Caco-2 (cell line): ENCODE measurements around the gene WASF3. TPM values are rescaled to one million over a fixed set of nuclear protein-coding genes. Genes with fewer than 3 reads are reported as not detected.

Experiments used
- BruUV-seq: library from RNA; stranded (reverse); fragments of 400-500 nt; replicated peaks from 2 replicates; lab custom pipeline; 2021; lab: Mats Ljungman, UMichigan
- CTCF ChIA-PET: fragments of 300-600 bp; sonication (Branson Sonifier 250); formaldehyde crosslinking; loops from one replicate; lab custom pipeline; 2022; ENCODE audit warnings: antibody characterized with exemption; lab: Charles Lee
- POLR2A ChIA-PET: fragments of 300-600 bp; sonication (Branson Sonifier 250); formaldehyde crosslinking; loops from one replicate; lab custom pipeline; 2022; ENCODE audit warnings: antibody characterized with exemption; lab: Charles Lee
- DNase-seq, 2 experiments: peaks; one replicate each; pipeline versions ENCODE4 v3.0.0 to v3.0.0-alpha.2; 2020 to 2022
- H3K27me3 ChIP-seq: replicated peaks from 2 replicates; pipeline ENCODE4 v1.6.0; 2011; ENCODE audit warnings: low read length; ENCODE audit not compliant: control insufficient read depth, insufficient read depth
- H3K36me3 ChIP-seq: 2 replicates; pipeline ENCODE4 v1.5.1; 2011; ENCODE audit warnings: low read length; ENCODE audit not compliant: control insufficient read depth, insufficient read depth
- H3K4me1 ChIP-seq: fragments of 250-450 bp; sonication (Bioruptor Pico); 2 replicates; pipeline ENCODE4 v1.5.1; 2020; ENCODE audit warnings: mild to moderate bottlenecking
- H3K4me3 ChIP-seq: 2 replicates; pipeline ENCODE4 v1.5.1; 2011; ENCODE audit warnings: low read depth, mild to moderate bottlenecking, control low read depth, low read length
- H3K9me3 ChIP-seq: fragments of 250-450 bp; sonication (Bioruptor Pico); 2 replicates; pipeline ENCODE4 v1.5.1; 2020; ENCODE audit warnings: mild to moderate bottlenecking, moderate library complexity
- H3K27ac Mint-ChIP-seq: one replicate; pipeline ENCODE4 v1.8.0; 2022; ENCODE audit warnings: mixed read lengths; ENCODE audit not compliant: unreplicated experiment
- H3K27me3 Mint-ChIP-seq: one replicate; pipeline ENCODE4 v1.8.0; 2022; ENCODE audit warnings: mixed read lengths; ENCODE audit not compliant: insufficient read depth, unreplicated experiment
- H3K36me3 Mint-ChIP-seq: one replicate; pipeline ENCODE4 v1.8.0; 2022; ENCODE audit warnings: mild to moderate bottlenecking, mixed read lengths; ENCODE audit not compliant: insufficient read depth, unreplicated experiment
- H3K4me1 Mint-ChIP-seq: one replicate; pipeline ENCODE4 v1.8.0; 2022; ENCODE audit warnings: low read depth, mixed read lengths; ENCODE audit not compliant: unreplicated experiment
- H3K4me3 Mint-ChIP-seq: one replicate; pipeline ENCODE4 v1.8.0; 2022; ENCODE audit warnings: mild to moderate bottlenecking, moderate library complexity, mixed read lengths; ENCODE audit not compliant: unreplicated experiment
- H3K9me3 Mint-ChIP-seq: one replicate; pipeline ENCODE4 v1.8.0; 2022; ENCODE audit warnings: mixed read lengths; ENCODE audit not compliant: unreplicated experiment
- CTCF ChIP-seq, 2 experiments: fragments of 200-600 bp in 1 of 2; IDR thresholded peaks; 1 replicate in 1 of 2; 2 replicates in 1 of 2; pipeline versions ENCODE4 v1.5.1 to v1.8.0; 2011 to 2022; ENCODE audit warnings: antibody characterized with exemption in 1 of 2, control low read depth in 1 of 2, inconsistent platforms in 1 of 2, low read depth in 1 of 2, low read length in 1 of 2, mild to moderate bottlenecking in 1 of 2, moderate library complexity in 1 of 2; ENCODE audit not compliant: insufficient read depth in 1 of 2, severe bottlenecking in 1 of 2, unreplicated experiment in 1 of 2
- intact Hi-C: fragments of 100-400 bp; cut with micrococcal nuclease; formaldehyde crosslinking; loops from one replicate; pipeline ENCODE4 v1.10.0; 2022; ENCODE audit not compliant: unreplicated experiment
- total RNA-seq: library from RNA; stranded (reverse); gene quantifications from 2 replicates; pipeline ENCODE4 v1.2.3, GENCODE V29; 2022

Gene WASF3
- total RNA-seq, 1 experiment from 2014 or later = not detected

DNA sequence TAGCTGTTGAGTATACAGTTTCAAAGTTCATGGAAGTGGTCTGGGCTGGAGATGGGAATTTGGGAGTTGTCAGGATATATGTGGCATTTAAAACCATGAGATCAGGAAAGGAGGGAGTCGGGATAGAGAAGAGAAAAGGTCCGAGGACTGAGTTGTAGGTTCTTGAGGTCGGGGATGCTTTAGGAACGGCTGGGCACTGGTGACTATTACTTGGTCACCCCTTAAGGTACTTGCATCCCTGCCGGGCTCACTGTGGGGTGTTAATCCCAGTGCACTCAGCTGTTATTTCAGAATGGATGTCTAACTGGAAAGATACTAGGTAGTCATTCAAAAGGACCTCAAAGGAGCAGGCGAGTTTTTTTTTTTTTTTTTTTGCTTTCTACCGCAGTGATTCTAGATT, 34.2 kb downstream of the WASF3 start:
- peaks cover 3% of the 10 kb centered on the region for H3K9me3 ChIP-seq
- intact Hi-C loops = no loop called here
- Mint-ChIP-seq H3K9me3 (peaks cover 4% of the 10 kb centered on the region), H3K4me3 (no peak overlapping the region), H3K4me1 (peaks cover 9% of the 10 kb centered on the region), H3K27ac (no peak overlapping the region), H3K36me3 (no peaks in the 10 kb centered on the region), H3K27me3 (peaks cover 29% of the 10 kb centered on the region)
- H3K4me3 ChIP-seq = no peak overlapping the region
- BruUV-seq = no TSS peak
- H3K4me1 ChIP-seq = no peaks in the 10 kb centered on the region
- no peak for TF ChIP-seq CTCF (IDR thresholded peaks at IDR 0.05; ENCODE audit: insufficient read depth in 1 of 2, low read depth in 1 of 2, low read length in 1 of 2, severe bottlenecking in 1 of 2, unreplicated experiment in 1 of 2)
- no peaks in the 10 kb centered on the region for H3K36me3 ChIP-seq
- ChIA-PET CTCF (interaction anchor here (1.0 kb wide), 1 partner anchor 107 kb away, joined by 4 read pairs; no protein-coding TSS in a partner anchor), POLR2A (no interaction called here)
- no peaks in the 10 kb centered on the region for H3K27me3 ChIP-seq
- DNase-seq = no peak

- Mint-ChIP-seq H3K9me3 (peaks cover 10% of the 10 kb centered on the region), H3K4me1 (peaks cover 9% of the 10 kb centered on the region), H3K27ac (no peak overlapping the region), H3K27me3 (peaks cover 28% of the 10 kb centered on the region), H3K4me3 (no peak overlapping the region), H3K36me3 (no peaks in the 10 kb centered on the region)
- H3K9me3 ChIP-seq = peaks cover 5% of the 10 kb centered on the region
- no peaks in the 10 kb centered on the region for H3K27me3 ChIP-seq
- no TSS peak for BruUV-seq
- no peak overlapping the region for H3K4me3 ChIP-seq
- intact Hi-C loops = no loop called here
- ChIA-PET CTCF (no interaction called here), POLR2A (no interaction called here)
- no peaks in the 10 kb centered on the region for H3K4me1 ChIP-seq
- no peak for DNase-seq
- no peaks in the 10 kb centered on the region for H3K36me3 ChIP-seq
- no peak for TF ChIP-seq CTCF (IDR thresholded peaks at IDR 0.05; ENCODE audit: insufficient read depth in 1 of 2, low read depth in 1 of 2, low read length in 1 of 2, severe bottlenecking in 1 of 2, unreplicated experiment in 1 of 2)
Measured at GRCh38 chr13:26593661-26594060, 36.2 kb downstream of the WASF3 start.

GRCh38 chr13:26594363-26594762, 36.9 kb downstream of the WASF3 start:
- no TSS peak for BruUV-seq
- Histone ChIP-seq H3K36me3 (no peaks in the 10 kb centered on the region), H3K9me3 (peaks cover 5% of the 10 kb centered on the region), H3K4me1 (no peaks in the 10 kb centered on the region), H3K27me3 (no peaks in the 10 kb centered on the region), H3K4me3 (no peak overlapping the region)
- no peak overlapping the region for H3K27ac Mint-ChIP-seq
- H3K4me1 Mint-ChIP-seq = peaks cover 9% of the 10 kb centered on the region
- TF ChIP-seq CTCF (IDR thresholded peaks at IDR 0.05; ENCODE audit: insufficient read depth in 1 of 2, low read depth in 1 of 2, low read length in 1 of 2, severe bottlenecking in 1 of 2, unreplicated experiment in 1 of 2) = no peak
- peaks cover 10% of the 10 kb centered on the region for H3K9me3 Mint-ChIP-seq
- H3K27me3 Mint-ChIP-seq = peaks cover 28% of the 10 kb centered on the region
- intact Hi-C loops = no loop called here
- ChIA-PET CTCF (no interaction called here), POLR2A (no interaction called here)
- no peak for DNase-seq
- H3K36me3 Mint-ChIP-seq = no peaks in the 10 kb centered on the region
- no peak overlapping the region for H3K4me3 Mint-ChIP-seq
